ENCODE measurements around the gene OLAH.

Gene OLAH

DNA sequence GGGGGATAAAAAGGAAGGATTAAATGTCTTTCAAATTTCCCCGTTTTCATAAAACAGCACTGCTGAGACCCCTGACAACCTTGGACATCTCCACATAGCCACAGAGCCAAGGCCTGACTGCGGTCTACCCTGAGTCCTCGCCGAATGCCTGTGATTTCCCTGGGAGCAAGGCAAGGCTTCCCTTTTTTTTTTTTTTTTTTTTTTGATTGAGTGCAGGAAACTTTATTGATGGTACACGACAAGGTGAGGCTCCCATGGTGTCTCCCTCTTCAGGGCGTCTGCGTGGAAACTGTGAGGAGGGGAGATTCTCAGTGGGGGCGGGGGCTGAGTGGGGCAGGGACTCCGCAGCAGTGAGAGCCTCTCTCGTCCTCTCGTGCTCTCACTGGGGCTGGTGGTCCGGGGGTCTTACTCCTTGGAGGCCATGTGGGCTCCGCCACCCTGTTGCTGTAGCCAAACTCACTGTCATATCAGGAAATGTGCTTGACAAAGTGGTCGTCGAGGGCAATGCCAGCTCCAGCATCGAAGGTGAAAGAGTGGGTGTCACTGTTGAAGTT is 49.2 kb downstream of the OLAH start:
- H3K4me3 ChIP-seq (ENCODE audit: low read depth, low read length) = no peak overlapping the region
- DNase-seq (ENCODE audit: low read depth) = no peak
- TF ChIP-seq, protein P1, sequence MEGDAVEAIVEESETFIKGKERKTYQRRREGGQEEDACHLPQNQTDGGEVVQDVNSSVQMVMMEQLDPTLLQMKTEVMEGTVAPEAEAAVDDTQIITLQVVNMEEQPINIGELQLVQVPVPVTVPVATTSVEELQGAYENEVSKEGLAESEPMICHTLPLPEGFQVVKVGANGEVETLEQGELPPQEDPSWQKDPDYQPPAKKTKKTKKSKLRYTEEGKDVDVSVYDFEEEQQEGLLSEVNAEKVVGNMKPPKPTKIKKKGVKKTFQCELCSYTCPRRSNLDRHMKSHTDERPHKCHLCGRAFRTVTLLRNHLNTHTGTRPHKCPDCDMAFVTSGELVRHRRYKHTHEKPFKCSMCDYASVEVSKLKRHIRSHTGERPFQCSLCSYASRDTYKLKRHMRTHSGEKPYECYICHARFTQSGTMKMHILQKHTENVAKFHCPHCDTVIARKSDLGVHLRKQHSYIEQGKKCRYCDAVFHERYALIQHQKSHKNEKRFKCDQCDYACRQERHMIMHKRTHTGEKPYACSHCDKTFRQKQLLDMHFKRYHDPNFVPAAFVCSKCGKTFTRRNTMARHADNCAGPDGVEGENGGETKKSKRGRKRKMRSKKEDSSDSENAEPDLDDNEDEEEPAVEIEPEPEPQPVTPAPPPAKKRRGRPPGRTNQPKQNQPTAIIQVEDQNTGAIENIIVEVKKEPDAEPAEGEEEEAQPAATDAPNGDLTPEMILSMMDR (IDR thresholded peaks at IDR 0.05; ENCODE audit: insufficient read depth, low read depth, low read length, missing control alignments) = no peak

DNA sequence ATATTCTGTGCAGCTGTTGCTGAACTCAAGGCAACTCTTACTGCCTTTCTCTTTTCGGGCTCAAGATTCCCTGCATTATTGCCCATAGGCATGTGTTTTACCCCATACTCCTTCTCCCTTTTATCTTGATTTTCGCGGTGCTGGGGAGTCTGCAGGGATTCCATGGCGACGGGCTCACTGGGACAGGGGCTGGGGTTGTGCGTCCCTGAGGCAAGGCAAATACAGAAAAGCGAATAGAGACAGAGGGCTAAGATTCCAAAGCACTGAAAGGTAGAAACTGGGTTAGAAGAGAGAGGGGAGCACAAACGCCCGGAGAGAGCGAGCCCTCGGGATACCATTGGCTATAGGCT is 52.9 kb downstream of the OLAH start:
- TF ChIP-seq, protein P1 (IDR thresholded peaks at IDR 0.05; ENCODE audit: insufficient read depth, low read depth, low read length, missing control alignments) = no peak
- peak overlapping the region; percentile 65 for H3K4me3 ChIP-seq (ENCODE audit: low read depth, low read length)
- DNase-seq (ENCODE audit: low read depth) = no peak

DNA sequence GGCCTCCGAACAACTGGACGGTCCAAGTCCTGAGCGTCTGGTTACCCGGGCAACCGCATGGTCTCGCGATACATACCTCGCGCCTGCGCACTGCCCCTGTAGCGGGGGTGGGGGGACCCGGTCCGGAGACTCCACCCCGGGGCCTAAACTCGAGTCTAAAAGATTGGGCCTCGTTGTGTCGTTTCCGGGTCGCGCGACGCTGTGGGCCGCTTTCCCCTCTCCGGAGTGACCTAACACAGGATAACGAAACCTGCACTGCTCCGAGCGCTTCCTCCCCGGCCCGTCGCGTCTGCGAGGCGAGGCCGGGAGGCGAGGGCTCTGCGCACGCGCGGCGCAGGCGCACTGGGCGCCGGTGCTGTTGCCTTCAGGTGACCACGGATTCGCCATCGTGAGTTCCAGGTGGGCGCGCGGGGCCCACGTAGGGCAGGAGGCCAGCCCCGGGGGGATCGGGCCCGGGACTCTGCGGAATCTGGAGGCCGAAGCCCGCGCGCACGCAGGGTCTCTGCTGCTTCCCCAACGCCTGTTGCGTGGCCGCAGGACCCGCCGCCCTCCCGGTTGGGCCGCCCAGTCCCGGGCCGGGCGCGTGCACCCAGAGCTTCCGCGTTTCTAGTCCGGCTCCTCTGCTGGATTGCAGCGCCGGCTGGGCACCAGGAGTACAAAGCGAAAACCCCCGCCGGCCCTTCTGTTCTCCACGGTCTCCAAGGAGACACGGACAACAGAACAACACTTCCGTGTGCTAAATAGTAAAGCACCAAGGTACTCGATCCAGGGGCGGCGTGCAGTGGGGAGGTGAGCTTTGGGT is 53.5 kb downstream of the OLAH start, which contains the start of gene RPP38:
Gene RPP38, plus strand, starts transcription at position 345 of the 802 bp plus-strand sequence. CDS start 5,960 bp downstream, outside the sequence.
- H3K4me3 ChIP-seq (ENCODE audit: low read depth, low read length) = peak within 1 kb of the TSS; percentile 65
- TF ChIP-seq, protein P1 (IDR thresholded peaks at IDR 0.05; ENCODE audit: insufficient read depth, low read depth, low read length, missing control alignments) = no peak
- DNase-seq (ENCODE audit: low read depth) = peak; percentile 97

DNA sequence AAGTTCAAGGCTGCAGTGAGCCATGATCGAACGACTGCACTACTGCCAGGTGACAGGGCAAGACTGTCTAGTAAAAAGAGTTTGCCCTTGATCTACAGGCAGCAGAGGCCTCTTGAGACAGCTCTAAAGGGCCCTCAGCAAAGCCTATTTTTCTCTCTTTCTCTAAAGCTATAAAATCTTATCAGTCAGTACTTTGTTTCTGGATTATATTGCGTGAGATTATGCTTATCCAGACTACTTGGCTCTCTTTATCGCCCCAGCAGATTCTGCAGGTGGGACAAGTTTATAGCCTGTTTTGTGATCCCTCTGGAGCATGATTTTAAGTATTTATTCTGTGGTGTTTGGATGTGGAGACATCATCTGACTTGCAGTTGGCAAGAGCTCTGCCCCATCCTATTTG is 56.1 kb downstream of the OLAH start:
- no peak for DNase-seq (ENCODE audit: low read depth)
- no peak overlapping the region for H3K4me3 ChIP-seq (ENCODE audit: low read depth, low read length)
- TF ChIP-seq, protein P1 (IDR thresholded peaks at IDR 0.05; ENCODE audit: insufficient read depth, low read depth, low read length, missing control alignments) = no peak

DNA sequence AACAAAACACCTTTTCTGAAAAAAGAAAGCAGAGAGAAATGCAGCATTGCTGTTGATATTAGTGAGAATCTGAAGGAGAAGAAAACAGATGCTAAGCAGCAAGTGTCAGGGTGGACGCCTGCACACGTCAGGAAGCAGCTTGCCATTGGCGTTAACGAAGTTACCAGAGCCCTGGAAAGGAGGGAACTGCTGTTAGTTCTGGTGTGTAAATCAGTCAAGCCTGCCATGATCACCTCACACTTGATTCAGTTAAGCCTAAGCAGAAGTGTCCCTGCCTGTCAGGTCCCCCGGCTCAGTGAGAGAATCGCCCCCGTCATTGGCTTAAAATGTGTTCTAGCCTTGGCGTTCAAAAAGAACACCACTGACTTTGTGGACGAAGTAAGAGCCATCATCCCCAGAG is 59.8 kb downstream of the OLAH start:
- H3K4me3 ChIP-seq (ENCODE audit: low read depth, low read length) = no peak overlapping the region
- TF ChIP-seq, protein P1 (IDR thresholded peaks at IDR 0.05; ENCODE audit: insufficient read depth, low read depth, low read length, missing control alignments) = no peak
- no peak for DNase-seq (ENCODE audit: low read depth)

DNA sequence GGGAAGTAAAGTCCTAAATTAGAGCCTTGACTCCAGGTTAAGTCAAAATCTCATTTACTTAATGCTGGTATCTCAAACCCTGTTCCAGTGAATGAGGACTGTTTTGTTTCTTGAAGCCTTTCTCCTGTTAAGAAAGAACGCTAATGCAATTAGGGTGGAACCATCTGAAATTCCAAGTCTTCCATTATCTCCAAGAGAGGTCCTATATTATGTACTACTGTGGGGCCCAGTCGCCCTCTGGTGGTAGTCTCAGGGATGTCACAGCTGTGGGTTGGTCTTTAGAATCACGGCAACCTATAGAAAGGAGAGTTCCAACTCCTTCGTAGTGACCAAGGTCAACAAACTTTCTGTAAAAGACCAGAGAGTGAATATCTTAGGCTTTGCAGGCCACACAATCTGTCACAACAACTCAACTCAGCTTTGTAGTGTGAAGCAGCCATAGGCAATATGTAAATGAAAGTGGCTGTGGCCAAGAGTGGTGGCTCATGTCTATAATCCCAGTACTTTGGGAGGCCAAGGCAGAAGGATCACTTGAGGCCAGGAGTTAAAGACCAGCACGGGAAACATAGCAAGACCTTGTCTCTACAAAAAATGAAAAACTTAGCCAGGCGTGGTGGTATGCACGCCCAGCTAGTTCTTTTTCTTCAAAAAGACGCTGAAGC is 62.7 kb downstream of the OLAH start:
- peak; percentile 75 for DNase-seq (ENCODE audit: low read depth)
- no peak overlapping the region for H3K4me3 ChIP-seq (ENCODE audit: low read depth, low read length)
- TF ChIP-seq, protein P1 (IDR thresholded peaks at IDR 0.05; ENCODE audit: insufficient read depth, low read depth, low read length, missing control alignments) = peak; percentile 92
